ENCODE measurements around the gene CNTN1. TPM values are rescaled to one million over a fixed set of nuclear protein-coding genes. Genes with fewer than 3 reads are reported as not detected.

The CNTN1 gene
- total and polyA plus RNA-seq, 10 of the 15 experiments (the other 5 are each of a cell fraction or from before 2014, with no cell fraction given) = 0.06 to 0.14 TPM; not detected in 8

GRCh38 chr12:40971911-40972310 lies 279.7 kb downstream of the CNTN1 start (continued):
- TF ChIP-seq CEBPZ (IDR thresholded peaks at IDR 0.05; ENCODE audit: low read depth, low read length) (no peak), HDAC6 (IDR thresholded peaks at IDR 0.05; ENCODE audit: unreplicated experiment) (no peak), EP300 (IDR thresholded peaks at IDR 0.05; ENCODE audit: borderline replicate concordance in 1 of 2, control insufficient read depth in 1 of 2, low read depth in 2 of 2, low read length in 2 of 2) (no peak), ZNF274 (IDR thresholded peaks at IDR 0.05; ENCODE audit: insufficient read depth, insufficient read length) (no peak)

- intact Hi-C loops (cut with micrococcal nuclease; ENCODE audit: unreplicated experiment) (no loop called here), in situ Hi-C loops (cut with MboI) (no loop called here)
- Histone ChIP-seq H2AFZ (ENCODE audit: control insufficient read depth, low read depth, low read length) (no peak overlapping the region), H3K36me3 (ENCODE audit: control insufficient read depth in 2 of 2, insufficient read depth in 2 of 2, low read length in 1 of 2) (no peaks in the 10 kb centered on the region), H3K27ac (ENCODE audit: control insufficient read depth, insufficient read depth) (no peak overlapping the region), H3K4me3 (no peak overlapping the region), H3K79me2 (ENCODE audit: control insufficient read depth, insufficient read depth, low read length) (no peaks in the 10 kb centered on the region), H3K4me2 (ENCODE audit: control insufficient read depth, insufficient read depth) (no peak overlapping the region), H3K9ac (ENCODE audit: control insufficient read depth, insufficient read depth, low read length) (no peak overlapping the region), H4K20me1 (ENCODE audit: control insufficient read depth, insufficient read depth) (no peaks in the 10 kb centered on the region), H3K9me3 (replicated peaks; ENCODE audit: control insufficient read depth, insufficient read depth, low read length) (no peaks in the 10 kb centered on the region), H3K4me1 (ENCODE audit: control insufficient read depth, insufficient read depth, low read length) (no peaks in the 10 kb centered on the region), H3K27me3 (replicated peaks in 1 of 2; ENCODE audit: control insufficient read depth in 2 of 2, insufficient read depth in 2 of 2, low read length in 1 of 2) (no peaks in the 10 kb centered on the region)
- CTCF ChIA-PET = no interaction called here
- SMC1A ChIA-PET (ENCODE audit: uncharacterized antibody, unreplicated experiment) = no interaction called here
- WGBS (ENCODE audit: insufficient coverage, insufficient replicate concordance, low lambda C conversion rate, missing lambda C conversion rate) = 42% methylated on average over 4 of the region's 4 CpGs
- FAIRE-seq (no peak), DNase-seq (ENCODE audit: low read depth, low spot score) (no peak), ATAC-seq (no peak)
- RAD21 ChIA-PET (ENCODE audit: unreplicated experiment) = no interaction called here
- no TSS peak for BruUV-seq (replicated peaks)
- POLR2A ChIA-PET = no interaction called here
- no peak for TF ChIP-seq GABPA (IDR thresholded peaks at IDR 0.05; ENCODE audit: low read depth)
- no peak for TF ChIP-seq JUND (IDR thresholded peaks at IDR 0.05; ENCODE audit: low read depth, low read length)
- no peak for TF ChIP-seq CBX3 (IDR thresholded peaks at IDR 0.05; ENCODE audit: borderline replicate concordance, low read depth)
- no peak for TF ChIP-seq NKRF (conservative IDR thresholded peaks at IDR 0.05)
- no peak for TF ChIP-seq NFYA (IDR thresholded peaks at IDR 0.05; ENCODE audit: borderline replicate concordance, low read depth, low read length)
- no peak for TF ChIP-seq E2F8 (IDR thresholded peaks at IDR 0.05; ENCODE audit: low read depth, partially characterized antibody)
- TF ChIP-seq CHD1 (IDR thresholded peaks at IDR 0.05; ENCODE audit: low read depth, low read length) = no peak
- no peak for TF ChIP-seq TARDBP (IDR thresholded peaks at IDR 0.05; ENCODE audit: borderline replicate concordance)
- no peak for TF ChIP-seq CEBPB (IDR thresholded peaks at IDR 0.05; ENCODE audit: borderline replicate concordance in 1 of 2, low read depth in 2 of 2, low read length in 2 of 2)
- no peak for TF ChIP-seq PML (IDR thresholded peaks at IDR 0.05; ENCODE audit: low read length)
- TF ChIP-seq EGR1 (IDR thresholded peaks at IDR 0.05; ENCODE audit: borderline replicate concordance in 1 of 2, low read depth in 2 of 2, low read length in 2 of 2) = no peak
These were observed 284.3 kb downstream of the CNTN1 start for GRCh38 chr12:40976546-40976945.
